T-helper 2 cell (primary cell): Measurements from ENCODE around the gene PLEKHJ1.
A peak's percentile ranks its signal among the peaks of the same experiment; 100 is the strongest.

ENCODE experiments used
- DNase-seq, 5 experiments: peaks; one replicate each; pipeline versions ENCODE4 v3.0.0 to v3.0.0-alpha.2; 2012 to 2022

The PLEKHJ1 gene

GRCh38 chr19:2249010-2249866, 13.1 kb upstream of the PLEKHJ1 start, which contains the start of gene AMH:
TSS of gene AMH (plus strand) at chr19:2249323. CDS start at chr19:2249333, 10 bp downstream.
- no peak for DNase-seq

GRCh38 chr19:2248136-2249009, 12.2 kb upstream of the PLEKHJ1 start:
- DNase-seq = no peak

GRCh38 chr19:2247433-2248101, 11.4 kb upstream of the PLEKHJ1 start:
- DNase-seq = no peak

- no peak for DNase-seq
Measured at GRCh38 chr19:2246801-2247361, 10.8 kb upstream of the PLEKHJ1 start.

- no peak for DNase-seq
Measured at GRCh38 chr19:2246014-2246620, 10.0 kb upstream of the PLEKHJ1 start.

GRCh38 chr19:2245273-2245672, 9.1 kb upstream of the PLEKHJ1 start:
- DNase-seq = no peak

- DNase-seq = no peak
Measured at GRCh38 chr19:2244486-2244885, 8.4 kb upstream of the PLEKHJ1 start.

- no peak for DNase-seq
Measured at GRCh38 chr19:2244125-2244411, 7.9 kb upstream of the PLEKHJ1 start.

- DNase-seq = no peak
Measured at GRCh38 chr19:2243274-2244124, 7.4 kb upstream of the PLEKHJ1 start.

GRCh38 chr19:2242816-2243215, 6.7 kb upstream of the PLEKHJ1 start:
- no peak for DNase-seq

- no peak for DNase-seq
Measured at GRCh38 chr19:2242092-2242537, 6.0 kb upstream of the PLEKHJ1 start.

- DNase-seq = no peak
Measured at GRCh38 chr19:2240881-2241760, 5.0 kb upstream of the PLEKHJ1 start.

- DNase-seq = peak in 3 of 5 experiments; percentile 33 to 69 (median 52)
Measured at GRCh38 chr19:2239771-2240770, 3.9 kb upstream of the PLEKHJ1 start.

- DNase-seq = no peak
Measured at GRCh38 chr19:2239173-2239572, 3.0 kb upstream of the PLEKHJ1 start.

- DNase-seq = no peak
Measured at GRCh38 chr19:2237869-2238153, 1.7 kb upstream of the PLEKHJ1 start.

GRCh38 chr19:2237051-2237868, 1.1 kb upstream of the PLEKHJ1 start:
- no peak for DNase-seq

GRCh38 chr19:2236064-2236313, 140 bp downstream of the PLEKHJ1 start:
- no peak for DNase-seq

- DNase-seq = no peak
Measured at GRCh38 chr19:2235381-2236063, 607 bp downstream of the PLEKHJ1 start.
